Stimulated activated CD8-positive, alpha-beta memory T cell treated with anti-CD3 and anti-CD28 coated beads, Interleukin-7, amount 100 ng/mL, for 48 hours (primary cell): Measurements from ENCODE around the gene ECHS1.
"Not testable (repeated sequence)": the region's sequence is repeated elsewhere in the genome, so short reads cannot be mapped to it uniquely, and the experiment has no call there.

Experiments used
- DNase-seq, 2 donors: peaks; one replicate each; pipeline ENCODE4 v3.0.0-alpha.2; 2020; ENCODE audit warnings: low read depth in 1 of 2; ENCODE audit errors: extremely low read depth in 1 of 2

ECHS1 gene

DNA sequence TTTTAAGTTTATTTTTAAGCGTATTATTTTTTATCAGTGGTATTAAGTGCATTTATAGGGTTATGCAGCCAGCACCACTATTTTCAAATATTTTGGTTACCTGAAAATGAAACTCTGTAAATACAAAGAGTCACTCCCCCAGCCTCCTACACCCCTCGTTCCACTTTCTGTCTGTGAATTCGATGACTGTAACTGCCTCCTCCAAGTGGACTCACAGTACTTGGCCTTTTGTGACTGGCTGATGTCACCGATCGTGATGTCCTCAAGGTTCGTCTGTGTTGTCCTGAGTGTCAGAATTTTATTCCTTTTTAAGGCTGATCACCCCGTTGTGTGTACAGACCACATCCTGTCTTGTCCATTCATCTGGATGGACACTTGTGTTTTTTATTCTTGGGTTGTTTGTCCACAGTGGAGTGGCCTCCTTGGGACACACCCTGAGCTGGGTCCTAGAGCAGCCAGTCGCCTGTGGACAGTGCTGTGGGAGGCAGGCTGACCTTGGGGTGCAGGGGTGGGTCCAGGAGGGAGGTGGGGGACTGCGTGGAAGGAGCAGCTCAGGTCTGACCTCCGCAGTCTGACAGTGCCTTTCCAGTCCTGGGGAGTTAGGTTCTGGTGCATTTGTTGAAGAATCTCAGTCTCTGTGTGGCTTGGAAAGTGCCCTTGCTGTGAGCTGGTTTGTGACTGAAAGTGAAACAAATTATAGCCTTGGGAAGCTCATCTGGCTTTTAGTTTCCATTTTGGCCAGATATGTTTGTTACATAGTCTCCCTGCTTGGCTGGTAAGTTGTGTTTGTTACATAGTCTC, 27.7 kb upstream of the ECHS1 start:
- DNase-seq = no peak

DNA sequence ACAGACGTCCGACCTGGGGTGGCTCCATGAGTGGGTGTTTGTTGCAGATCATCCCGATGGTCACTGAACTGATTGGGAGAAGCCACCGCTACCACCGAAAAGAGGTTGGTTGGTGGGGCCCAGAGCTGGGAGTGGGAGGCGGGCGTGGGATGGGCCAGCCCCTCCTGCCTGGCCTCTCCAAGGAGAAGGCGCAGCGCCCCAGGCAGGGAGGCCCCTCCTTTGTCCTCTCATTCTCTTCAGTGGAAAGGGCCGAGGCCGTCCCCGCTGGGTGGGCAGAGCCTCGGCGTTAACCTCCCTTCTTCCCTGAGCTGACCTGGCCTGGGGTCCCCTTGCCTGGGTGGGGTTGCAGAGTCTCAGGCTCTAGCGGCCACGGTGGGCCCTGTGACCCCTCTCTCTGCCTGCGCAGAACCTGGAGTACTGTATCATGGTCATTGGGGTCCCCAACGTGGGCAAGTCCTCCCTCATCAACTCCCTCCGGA, 26.0 kb upstream of the ECHS1 start:
- DNase-seq = no peak

DNA sequence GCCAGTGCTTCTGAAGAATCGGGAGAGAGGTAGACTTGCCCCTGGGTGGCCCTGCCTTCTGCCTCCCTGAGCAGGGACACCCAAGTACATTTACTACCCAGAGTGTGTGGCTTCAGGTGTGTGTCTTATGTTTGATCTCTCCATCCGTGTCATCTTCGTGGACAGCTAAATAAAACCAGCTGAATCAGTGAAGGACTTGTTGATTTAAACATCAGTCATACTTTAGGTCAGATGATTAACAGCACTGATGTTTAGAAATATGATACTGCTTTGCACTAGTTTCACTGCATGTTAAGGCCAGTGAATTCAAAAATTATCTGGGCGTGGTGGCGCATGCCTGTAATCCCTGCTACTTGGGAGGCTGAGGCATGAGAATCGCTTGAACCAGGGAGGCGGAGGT, 24.8 kb upstream of the ECHS1 start:
- DNase-seq = no peak

DNA sequence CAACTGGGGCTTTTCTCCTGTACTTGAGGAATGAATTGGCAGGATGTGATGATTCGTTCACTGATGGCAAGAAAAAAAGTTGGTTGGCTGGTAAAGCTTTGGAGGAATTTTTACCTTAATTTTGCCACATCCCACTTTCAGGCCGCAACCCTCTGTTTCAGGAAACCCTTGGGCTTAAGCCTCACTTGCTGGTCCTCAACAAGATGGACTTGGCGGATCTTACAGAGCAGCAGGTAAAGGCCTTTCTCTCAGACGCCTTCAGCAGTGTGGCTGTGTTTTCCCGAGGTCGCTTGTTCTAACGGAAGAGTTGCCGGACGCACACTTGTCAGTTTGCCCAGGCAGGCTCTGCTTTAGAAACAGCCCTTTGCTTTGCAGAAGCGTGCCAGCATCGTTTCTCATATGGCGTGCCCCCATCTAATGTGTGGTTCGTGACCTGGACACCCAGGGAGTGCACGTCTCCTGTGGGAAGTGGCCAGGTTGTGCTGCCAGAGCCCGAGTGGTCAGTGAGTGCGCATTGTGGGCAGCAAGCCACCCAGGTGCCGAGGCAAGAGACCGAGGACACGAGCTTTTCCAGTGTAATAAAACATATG, 23.0 kb upstream of the ECHS1 start:
- DNase-seq = no peak

DNA sequence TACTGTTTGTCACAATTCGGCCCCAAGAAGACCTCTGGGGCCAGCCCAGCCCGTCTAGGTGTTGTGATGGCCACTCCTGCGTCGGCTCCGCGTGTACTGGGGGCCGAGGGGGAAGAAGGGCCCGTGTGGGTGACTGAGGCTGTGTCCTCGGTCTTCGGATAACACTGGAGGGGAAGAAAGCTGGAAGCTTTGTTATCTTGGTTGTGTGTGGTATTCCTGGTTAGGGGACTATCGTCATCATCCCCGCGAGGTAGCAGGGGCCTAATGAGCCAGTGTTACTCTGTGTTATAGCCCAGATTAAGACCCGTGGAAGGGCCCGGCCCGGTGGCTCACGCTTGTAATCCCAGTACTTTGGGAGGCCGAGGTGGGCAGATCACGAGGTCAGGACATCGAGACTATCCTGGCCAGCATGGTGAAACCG, 21.7 kb upstream of the ECHS1 start:
- DNase-seq = no peak

DNA sequence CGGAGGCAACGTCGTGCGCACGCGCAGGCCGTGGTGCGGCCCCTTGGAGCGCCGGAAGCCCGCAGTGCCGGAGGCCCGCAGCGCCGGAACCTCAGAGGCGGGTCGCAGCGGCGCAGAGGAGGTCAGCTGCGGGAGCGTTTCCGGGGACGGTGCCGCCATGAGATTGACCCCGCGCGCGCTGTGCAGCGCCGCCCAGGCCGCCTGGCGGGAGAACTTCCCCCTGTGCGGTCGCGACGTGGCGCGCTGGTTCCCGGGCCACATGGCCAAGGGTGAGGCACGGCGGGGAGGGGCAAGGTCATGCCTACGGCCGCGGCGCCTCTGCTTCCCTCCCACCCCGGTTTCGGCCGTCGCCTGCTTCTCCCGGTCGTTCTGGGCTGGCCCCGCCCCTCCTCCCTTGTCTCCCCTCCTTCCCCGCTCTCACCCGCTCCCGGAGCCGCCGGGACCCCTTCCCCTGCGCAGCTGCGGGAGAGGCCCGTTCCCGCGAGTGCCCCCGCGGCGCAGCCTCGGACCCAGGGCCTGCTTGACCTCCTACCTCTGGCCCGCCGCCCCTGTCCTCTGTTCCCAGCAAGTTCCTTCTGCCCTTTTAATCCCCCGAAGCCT, 21.0 kb upstream of the ECHS1 start, which contains the start of gene MTG1:
MTG1 (plus strand) TSS at position 94 of the 600 bp plus-strand sequence; CDS start at position 158, 64 bp downstream.
- peak; percentile 85 to 95 for DNase-seq

DNA sequence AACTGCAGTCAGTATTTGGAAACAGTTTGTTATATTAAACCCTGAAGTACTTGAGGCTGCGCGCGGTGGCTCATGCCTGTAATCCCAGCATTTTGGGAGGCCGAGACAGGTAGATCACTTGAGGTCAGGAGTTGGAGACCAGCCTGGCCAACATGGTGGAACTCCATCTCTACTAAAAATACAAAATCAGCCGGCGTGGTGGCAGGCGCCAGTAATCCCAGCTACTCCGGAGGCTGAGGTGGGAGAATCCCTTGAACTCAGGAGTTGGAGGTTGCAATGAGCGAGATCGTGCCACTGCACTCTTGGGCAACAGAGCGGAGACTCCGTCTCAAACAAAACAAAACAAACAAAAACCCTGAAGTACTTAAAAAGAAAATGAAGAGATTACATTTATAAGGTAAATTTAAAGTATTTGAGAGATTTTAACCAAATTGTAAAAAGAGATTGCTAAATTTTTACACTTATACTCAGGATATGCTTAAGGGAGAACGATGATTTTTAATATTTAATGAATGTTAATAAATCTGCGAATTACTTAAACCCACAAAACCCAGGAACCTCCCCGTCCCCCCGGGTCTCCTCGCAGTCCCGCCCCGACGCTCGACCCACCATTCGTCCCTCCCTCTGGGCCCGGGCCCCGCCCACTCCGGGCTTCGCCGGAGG, 20.4 kb upstream of the ECHS1 start:
- DNase-seq = no peak

DNA sequence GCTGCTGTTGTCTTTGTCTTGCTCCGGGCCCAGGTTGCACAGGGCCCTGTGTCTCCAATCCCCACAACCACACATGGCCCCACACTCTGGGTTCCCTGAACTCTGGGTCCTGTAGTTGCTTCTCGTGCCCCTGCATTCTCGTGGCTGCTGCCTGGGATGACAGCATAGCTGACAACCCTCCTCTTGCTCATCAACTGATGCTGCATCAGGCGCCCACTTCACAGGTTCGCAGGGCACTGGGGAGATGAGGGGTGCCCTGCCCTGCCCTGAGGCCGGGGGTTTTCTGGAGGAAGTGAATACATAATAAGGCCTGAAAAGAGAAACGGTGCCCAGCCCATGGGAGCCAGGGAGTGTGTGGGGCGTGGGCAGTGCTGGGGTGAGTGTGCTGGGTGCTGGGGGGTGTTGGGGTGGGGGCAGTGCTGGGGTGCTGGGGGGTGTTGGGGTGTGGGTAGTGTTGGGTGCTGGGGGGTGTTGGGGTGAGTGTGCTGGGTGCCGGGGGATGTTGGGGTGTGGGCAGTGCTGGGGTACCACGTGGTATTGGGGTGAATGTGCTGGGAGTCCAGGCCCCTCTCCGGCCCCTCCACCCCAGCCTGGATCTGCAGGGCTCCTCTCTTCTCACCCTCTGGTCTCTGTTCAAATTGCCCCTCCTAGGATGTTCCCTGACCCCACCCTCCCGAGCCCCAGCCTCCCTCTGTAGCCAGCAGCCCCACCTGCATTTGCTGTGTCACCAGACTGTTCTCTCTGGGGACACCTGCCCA, 18.8 kb upstream of the ECHS1 start:
- DNase-seq = peak in 1 of 2 donors; percentile 64

DNA sequence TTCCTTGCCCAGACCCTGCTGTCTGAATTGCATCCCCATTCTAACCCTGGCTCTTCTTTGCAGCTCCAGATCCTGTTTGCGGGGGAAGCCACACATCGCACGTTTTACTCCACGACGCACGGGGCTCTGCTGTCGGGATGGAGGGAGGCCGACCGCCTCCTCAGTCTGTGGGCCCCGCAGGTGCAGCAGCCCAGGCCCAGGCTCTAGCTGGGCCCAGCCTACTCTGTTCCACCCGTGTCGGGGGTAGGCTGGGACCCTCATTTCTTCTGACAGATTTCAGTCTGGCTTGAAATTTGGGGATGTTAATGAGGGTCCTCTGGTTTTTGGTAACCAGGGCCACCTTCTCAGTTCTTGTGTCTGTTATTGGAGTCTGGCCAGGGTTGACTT, 18.1 kb upstream of the ECHS1 start:
- DNase-seq = no peak

DNA sequence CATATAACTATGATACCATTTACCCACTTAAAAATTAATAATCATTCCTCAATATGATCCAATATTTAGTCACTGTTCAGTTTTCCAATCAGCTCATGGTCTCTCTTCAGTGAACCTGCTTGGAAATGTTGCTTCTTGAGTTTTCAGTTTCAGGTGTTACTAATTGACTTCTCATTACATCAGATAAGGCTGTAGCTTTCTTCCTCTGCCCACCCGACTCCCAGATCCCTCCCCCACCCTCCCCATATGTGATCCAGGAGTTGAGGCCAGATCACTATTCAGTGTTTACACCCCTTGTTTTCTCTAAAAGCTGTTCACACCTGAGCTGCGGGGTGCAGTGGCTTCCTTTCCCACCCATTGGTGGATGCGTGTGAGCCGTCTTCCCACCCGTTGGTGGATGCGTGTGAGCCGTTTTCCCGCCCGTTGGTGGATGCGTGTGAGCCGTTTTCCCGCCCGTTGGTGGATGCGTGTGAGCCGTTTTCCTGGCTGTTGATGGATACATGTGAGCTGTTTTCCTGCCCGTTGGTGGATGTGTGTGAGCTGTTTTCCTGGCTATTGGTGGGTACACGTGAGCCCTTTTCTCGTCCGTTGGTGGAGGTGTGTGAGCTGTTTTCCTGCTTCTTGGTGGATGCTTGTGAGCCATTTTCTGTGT, 17.6 kb upstream of the ECHS1 start:
- no peak for DNase-seq

DNA sequence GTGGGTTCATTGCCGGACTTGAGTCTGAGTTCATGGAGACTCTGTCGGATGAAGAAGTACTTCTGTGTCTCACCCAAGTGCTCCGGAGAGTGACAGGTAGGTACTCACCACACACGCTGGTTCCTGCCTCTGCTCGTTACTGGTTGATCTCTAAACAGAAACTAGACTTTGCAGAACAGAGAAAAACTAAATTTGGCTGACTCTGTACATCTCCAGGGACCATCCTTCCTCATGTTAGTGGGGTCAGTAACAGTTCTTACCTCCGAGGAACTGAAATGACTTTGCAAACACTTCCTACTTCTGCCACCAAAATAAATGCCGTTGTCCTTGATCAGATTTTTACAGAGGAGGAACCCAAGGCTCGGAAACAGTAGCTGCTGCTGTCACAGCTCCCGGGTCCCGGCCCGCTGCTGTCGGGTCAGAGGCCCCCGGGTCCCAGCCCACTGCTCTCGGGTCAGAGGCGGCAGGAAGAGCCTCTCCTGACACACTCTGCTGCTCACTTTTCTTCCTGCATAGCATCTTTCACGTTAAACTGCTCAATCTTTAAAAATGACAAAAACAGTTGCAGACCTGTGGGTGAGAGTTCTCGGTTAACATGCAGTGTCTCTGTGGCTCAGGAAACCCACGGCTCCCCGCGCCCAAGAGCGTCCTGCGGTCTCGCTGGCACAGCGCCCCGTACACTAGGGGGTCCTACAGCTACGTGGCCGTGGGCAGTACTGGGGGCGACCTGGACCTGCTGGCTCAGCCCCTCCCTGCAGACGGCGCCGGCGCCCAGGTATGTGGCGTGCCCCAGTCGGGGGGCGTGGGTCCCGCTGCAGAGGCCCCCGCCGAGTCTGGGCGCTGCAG, 16.0 kb upstream of the ECHS1 start:
- DNase-seq = no peak

DNA sequence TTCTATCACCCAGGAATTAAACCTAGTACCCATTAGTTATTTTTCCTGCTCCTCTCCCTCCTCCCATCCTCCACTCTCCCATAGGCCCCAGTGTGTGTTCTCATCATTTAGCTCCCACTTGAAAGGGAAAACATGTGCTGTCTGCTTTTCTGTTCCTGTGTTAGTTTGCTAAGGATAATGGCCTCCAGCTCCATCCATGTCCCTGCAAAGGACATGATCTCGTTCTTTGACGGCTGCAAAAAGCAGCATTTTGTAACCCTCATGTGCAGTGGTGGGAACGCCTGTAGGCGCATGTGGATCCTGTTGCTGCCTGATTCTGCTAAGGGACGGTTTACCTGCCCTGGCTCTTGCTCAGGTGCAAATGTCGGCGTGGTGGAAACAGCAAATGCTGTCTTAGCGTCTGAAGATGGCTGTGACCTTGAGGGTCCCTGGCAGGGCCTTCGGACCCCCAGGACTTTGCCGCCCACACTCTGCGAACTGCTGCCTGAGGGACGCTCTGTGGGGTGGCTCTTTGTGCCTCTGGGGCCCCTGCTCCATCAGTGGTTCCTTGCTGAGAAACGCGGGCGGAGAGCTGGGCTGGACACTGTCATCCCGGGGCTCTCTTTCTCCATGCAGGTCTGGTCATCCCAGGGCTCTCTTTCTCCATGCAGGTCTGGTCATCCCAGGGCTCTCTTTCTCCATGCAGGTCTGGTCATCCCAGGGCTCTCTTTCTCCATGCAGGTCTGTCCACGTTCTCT, 15.2 kb upstream of the ECHS1 start:
- no peak for DNase-seq

DNA sequence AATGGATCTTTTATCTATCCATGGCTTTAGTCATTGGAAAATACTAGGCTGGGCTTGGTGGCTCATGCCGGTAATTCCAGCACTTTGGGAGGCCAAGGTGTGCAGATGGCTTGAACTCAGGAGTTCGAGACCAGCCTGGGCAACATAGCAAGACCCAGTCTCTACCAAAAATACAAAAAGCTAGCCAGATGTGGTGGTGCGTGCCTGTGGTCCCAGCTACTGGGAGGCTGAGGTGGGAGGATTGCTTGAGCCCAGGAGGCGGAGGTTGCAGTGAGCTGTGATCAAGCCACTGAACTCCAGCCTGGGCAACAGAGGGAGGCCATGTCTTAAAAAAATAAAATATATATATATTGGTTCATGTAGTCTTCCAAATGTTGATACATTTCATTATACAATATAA, 13.8 kb upstream of the ECHS1 start:
- not testable (repeated sequence) for DNase-seq

DNA sequence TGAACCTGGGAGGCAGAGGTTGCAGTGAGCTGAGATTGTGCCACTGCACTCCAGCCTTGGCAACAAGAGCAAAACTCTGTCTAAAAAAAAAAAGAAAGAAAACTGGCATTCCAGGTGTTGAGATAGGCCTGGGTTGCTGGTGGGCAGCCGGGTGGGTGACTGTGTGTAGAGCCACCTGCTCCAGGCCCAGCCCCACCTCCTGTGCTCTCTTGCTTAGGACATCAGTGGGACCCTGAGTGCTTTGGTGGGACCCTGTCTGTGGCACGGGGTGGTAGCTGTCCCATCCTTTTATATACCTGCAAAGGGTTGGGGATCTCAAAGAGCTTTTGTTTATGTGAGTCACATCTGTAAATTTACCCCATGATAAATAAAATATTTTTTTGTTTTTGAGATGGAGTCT, 12.1 kb upstream of the ECHS1 start:
- DNase-seq = no peak

DNA sequence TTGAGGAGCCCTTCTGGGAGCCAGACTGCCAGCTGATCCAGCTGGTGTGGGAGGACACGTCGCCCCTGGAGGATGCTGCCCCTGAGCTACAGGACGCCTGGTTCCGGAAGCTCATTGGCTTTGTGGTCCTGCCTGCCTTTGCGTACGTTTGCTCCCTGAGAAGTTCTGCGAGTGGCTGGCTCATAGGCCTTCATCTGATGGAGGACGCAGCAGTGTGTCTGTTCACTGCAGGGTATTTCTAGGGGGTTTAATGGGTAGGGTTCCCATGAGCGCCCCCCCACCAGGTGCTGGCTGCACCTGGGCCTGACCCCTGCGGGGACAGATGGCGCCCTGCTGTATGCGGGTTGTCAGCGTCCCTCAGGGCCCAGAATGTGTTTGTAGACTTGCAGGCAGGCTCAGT, 10.9 kb upstream of the ECHS1 start:
- no peak for DNase-seq

DNA sequence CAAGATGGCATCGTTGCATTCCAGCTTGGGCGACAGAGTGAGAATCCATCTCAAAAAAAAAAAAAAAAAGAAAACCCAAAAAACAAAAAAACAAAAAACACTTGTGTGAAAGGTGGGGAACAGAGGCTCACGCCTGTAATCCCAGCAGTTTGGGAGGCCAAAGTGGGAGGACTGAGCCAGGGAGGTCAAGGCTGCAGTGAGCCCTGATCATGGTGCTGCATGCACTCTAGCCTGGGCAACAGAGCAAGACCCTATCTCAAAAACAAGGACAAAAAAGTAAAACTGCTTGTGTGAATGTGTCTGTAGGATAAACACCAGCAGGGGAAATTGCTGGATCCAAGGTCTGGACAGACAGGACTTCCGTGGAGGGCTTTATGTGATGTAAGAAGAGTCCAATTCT, 10.4 kb upstream of the ECHS1 start:
- DNase-seq = no peak

DNA sequence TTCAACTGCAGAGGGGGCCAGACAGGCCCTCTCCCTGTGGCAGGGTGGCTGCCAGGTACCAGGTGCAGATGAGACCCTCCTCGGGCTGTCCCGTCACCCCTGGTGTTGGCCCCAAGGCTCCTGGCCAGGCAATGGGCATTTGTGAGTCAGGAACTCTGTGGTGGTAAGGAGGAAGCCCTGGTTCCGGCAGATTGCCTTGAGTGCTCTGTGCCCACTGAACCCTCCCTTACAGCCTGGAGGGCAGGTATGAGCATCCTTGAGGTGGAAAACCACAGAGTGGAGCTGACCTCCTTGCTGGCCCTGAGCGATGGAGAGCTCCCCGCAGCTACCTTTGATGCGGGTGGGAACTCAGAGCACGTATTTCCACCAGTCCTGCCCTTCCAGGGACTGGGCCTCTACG, 7.9 kb upstream of the ECHS1 start:
- DNase-seq = no peak

DNA sequence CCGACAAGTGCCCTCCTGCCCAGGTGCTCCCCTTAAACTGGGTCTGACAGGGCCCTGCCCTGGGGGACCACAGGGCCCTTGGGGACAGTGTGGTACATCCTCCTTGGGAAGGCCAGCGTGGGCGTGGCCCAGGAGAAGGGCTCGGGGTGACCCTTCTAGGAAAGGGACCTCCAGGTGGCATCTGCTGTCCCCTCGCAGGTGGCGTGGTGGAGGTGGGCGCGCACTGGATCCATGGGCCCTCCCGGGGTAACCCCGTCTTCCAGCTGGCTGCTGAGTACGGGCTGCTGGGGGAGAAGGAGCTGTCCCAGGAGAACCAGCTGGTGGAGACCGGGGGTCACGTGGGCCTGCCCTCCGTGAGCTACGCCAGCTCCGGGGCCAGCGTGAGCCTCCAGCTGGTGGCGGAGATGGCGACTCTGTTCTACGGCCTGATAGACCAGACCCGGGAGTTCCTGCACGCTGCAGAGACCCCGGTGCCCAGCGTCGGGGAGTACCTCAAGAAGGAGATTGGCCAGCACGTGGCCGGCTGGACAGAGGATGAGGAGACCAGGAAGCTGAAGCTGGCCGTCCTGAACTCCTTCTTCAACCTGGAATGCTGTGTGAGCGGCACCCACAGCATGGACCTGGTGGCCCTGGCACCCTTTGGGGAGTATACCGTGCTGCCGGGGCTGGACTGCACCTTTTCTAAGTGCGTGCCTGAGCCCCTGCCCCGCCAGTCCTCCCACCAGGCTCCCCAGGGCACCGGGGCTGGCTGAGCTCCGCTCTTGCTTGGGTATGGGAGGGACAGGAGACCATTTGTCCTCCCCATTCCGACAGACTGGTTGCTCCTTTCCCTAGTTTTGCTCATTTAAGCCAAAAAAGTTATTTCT, 6.9 kb upstream of the ECHS1 start:
- DNase-seq = no peak
